GM23248 (cell line): Measurements from ENCODE around the gene PML.

Experiments
- EZH2 ChIP-seq: fragments of 200-600 bp; sonication (generic); IDR thresholded peaks from 2 replicates; pipeline ENCODE4 v1.6.1; 2018; ENCODE audit warnings: antibody characterized with exemption, mild to moderate bottlenecking; ENCODE audit not compliant: insufficient read depth, poor library complexity, severe bottlenecking
- EZH2phosphoT487 ChIP-seq: fragments of 200-600 bp; sonication (generic); IDR thresholded peaks from 2 replicates; pipeline ENCODE4 v1.6.1; 2018; ENCODE audit warnings: antibody characterized with exemption, moderate library complexity, mild to moderate bottlenecking, low read depth; ENCODE audit not compliant: insufficient read depth

DNA sequence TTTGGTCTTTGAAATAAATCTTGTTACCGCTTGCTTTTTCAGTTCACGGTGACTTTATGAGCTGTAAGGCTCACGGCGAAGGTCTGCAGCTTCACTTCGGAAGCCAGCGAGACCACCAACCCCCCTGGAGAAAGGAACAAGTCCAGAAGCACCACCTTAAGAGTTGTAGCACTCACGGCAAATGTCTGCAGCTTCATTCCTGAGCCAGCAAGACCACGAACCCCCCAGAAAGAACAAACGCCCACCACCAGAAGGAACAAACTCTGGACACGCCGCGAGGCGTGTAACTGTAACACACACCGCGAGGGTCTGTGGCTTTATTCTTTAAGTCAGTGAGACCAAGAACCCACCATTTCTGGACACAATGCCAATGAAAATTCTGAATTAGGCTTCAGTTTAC, 59.0 kb downstream of the PML start:
- TF ChIP-seq EZH2phosphoT487: no peak
- TF ChIP-seq EZH2: no peak
